PC-9 (cell line): ENCODE measurements around the gene TTC23. TPM values are rescaled to one million over a fixed set of nuclear protein-coding genes. Genes with fewer than 3 reads are reported as not detected.

ENCODE experiments used
- BruUV-seq: library from RNA; stranded (reverse); fragments of 400-500 nt; replicated peaks from 2 replicates; lab custom pipeline; 2021; lab: Mats Ljungman, UMichigan
- CTCF ChIA-PET: fragments of 300-600 bp; sonication (Branson Sonifier 250); formaldehyde crosslinking; loops from one replicate; lab custom pipeline; 2022; ENCODE audit warnings: antibody characterized with exemption; lab: Charles Lee
- POLR2A ChIA-PET: fragments of 300-600 bp; sonication (Branson Sonifier 250); formaldehyde crosslinking; loops from one replicate; lab custom pipeline; 2022; ENCODE audit warnings: antibody characterized with exemption; ENCODE audit not compliant: unreplicated experiment; lab: Charles Lee
- DNase-seq, 2 experiments: peaks; one replicate each; pipeline versions ENCODE4 v3.0.0 to v3.0.0-alpha.2; 2015 to 2022; ENCODE audit warnings: mixed read lengths in 1 of 2
- H2AFZ ChIP-seq: fragments of 200-600 bp; sonication (generic); 2 replicates; pipeline ENCODE4 v1.8.1; 2017; ENCODE audit warnings: antibody characterized with exemption
- H3F3A ChIP-seq: fragments of 200-600 bp; sonication (generic); 2 replicates; pipeline ENCODE4 v1.8.1; 2017; ENCODE audit warnings: antibody characterized with exemption, mild to moderate bottlenecking, low read depth; ENCODE audit not compliant: insufficient read depth
- H3K27ac ChIP-seq: fragments of 200-600 bp; sonication (generic); 2 replicates; pipeline ENCODE4 v1.6.1; 2016; ENCODE audit warnings: mixed run types
- H3K27me3 ChIP-seq: fragments of 200-600 bp; sonication (generic); 2 replicates; pipeline ENCODE4 v1.6.1; 2016; ENCODE audit warnings: low read depth, mixed run types; ENCODE audit not compliant: insufficient read depth
- H3K36me3 ChIP-seq: fragments of 200-600 bp; sonication (generic); 2 replicates; pipeline ENCODE4 v1.6.1; 2016; ENCODE audit warnings: low read depth, mixed run types
- H3K4me1 ChIP-seq: fragments of 200-600 bp; sonication (generic); replicated peaks from 2 replicates; pipeline ENCODE4 v1.6.1; 2016; ENCODE audit warnings: mixed run types; ENCODE audit not compliant: insufficient read depth
- H3K4me2 ChIP-seq: fragments of 200-600 bp; sonication (generic); 2 replicates; pipeline ENCODE4 v1.6.1; 2017; ENCODE audit warnings: mixed run types
- H3K4me3 ChIP-seq: fragments of 200-600 bp; sonication (generic); 2 replicates; pipeline ENCODE4 v1.6.1; 2016; ENCODE audit warnings: mixed run types
- H3K79me2 ChIP-seq: fragments of 200-600 bp; sonication (generic); 2 replicates; pipeline ENCODE4 v1.6.1; 2017; ENCODE audit warnings: low read depth, mixed run types
- H3K9me2 ChIP-seq: fragments of 200-600 bp; sonication (generic); 2 replicates; pipeline ENCODE4 v1.8.1; 2017; ENCODE audit warnings: mild to moderate bottlenecking; ENCODE audit not compliant: insufficient read depth
- H3K9me3 ChIP-seq: fragments of 200-600 bp; sonication (generic); 2 replicates; pipeline ENCODE4 v1.8.1; 2016; ENCODE audit warnings: low read depth; ENCODE audit not compliant: insufficient read depth
- H4K20me1 ChIP-seq: fragments of 200-600 bp; sonication (generic); 2 replicates; pipeline ENCODE4 v1.8.1; 2017; ENCODE audit not compliant: insufficient read depth
- CTCF ChIP-seq: fragments of 200-600 bp; sonication (generic); conservative IDR thresholded peaks from 2 replicates; pipeline ENCODE4 v1.6.1; 2017; ENCODE audit warnings: mixed run types, antibody characterized with exemption, mild to moderate bottlenecking, moderate library complexity
- EZH2 ChIP-seq: fragments of 200-600 bp; sonication (generic); IDR thresholded peaks from 2 replicates; pipeline ENCODE4 v1.8.0; 2017; ENCODE audit warnings: antibody characterized with exemption, low read depth
- intact Hi-C: fragments of 100-400 bp; cut with micrococcal nuclease; formaldehyde crosslinking; loops from one replicate; pipeline ENCODE4 v1.10.0; 2022; ENCODE audit not compliant: unreplicated experiment
- total RNA-seq: library from RNA; stranded (reverse); gene quantifications from 2 replicates; pipeline ENCODE4 v1.2.3, GENCODE V29; 2021

The TTC23 gene
- total RNA-seq, 1 experiment from 2014 or later: 18.4 TPM

- H3K9me3 ChIP-seq: no peaks in the 10 kb centered on the region
- no peaks in the 10 kb centered on the region for H3K79me2 ChIP-seq
- ChIA-PET CTCF (no interaction called here), POLR2A (no interaction called here)
- H3K4me1 ChIP-seq: no peaks in the 10 kb centered on the region
- no TSS peak for BruUV-seq
- H3K27me3 ChIP-seq: no peaks in the 10 kb centered on the region
- H4K20me1 ChIP-seq: no peaks in the 10 kb centered on the region
- H3K4me3 ChIP-seq: no peak overlapping the region
- intact Hi-C loops: no loop called here
- H3K4me2 ChIP-seq: no peak overlapping the region
- H3F3A ChIP-seq: no peaks in the 10 kb centered on the region
- TF ChIP-seq CTCF (no peak), EZH2 (no peak)
- H3K27ac ChIP-seq: no peak overlapping the region
- DNase-seq: no peak
- H2AFZ ChIP-seq: no peak overlapping the region
- H3K36me3 ChIP-seq: no peaks in the 10 kb centered on the region
- no peaks in the 10 kb centered on the region for H3K9me2 ChIP-seq
These were observed 79.5 kb downstream of the TTC23 start for GRCh38 chr15:99169769-99170311.

- POLR2A ChIA-PET: no interaction called here
- DNase-seq: no peak
- no peak overlapping the region for H3K4me2 ChIP-seq
These were observed 80.5 kb downstream of the TTC23 start for GRCh38 chr15:99168601-99169580.

GRCh38 chr15:99167640-99168039 lies 81.7 kb downstream of the TTC23 start:
- Histone ChIP-seq H3K27ac (no peak overlapping the region), H2AFZ (no peak overlapping the region), H3K9me2 (no peaks in the 10 kb centered on the region), H3K36me3 (no peaks in the 10 kb centered on the region), H3K4me1 (no peaks in the 10 kb centered on the region), H4K20me1 (no peaks in the 10 kb centered on the region), H3K79me2 (no peaks in the 10 kb centered on the region), H3K27me3 (no peaks in the 10 kb centered on the region), H3K4me3 (no peak overlapping the region), H3K9me3 (no peaks in the 10 kb centered on the region), H3K4me2 (no peak overlapping the region), H3F3A (no peaks in the 10 kb centered on the region)
- ChIA-PET POLR2A (no interaction called here), CTCF (no interaction called here)
- DNase-seq: no peak
- BruUV-seq: no TSS peak
- intact Hi-C loops: no loop called here
- TF ChIP-seq EZH2 (no peak), CTCF (no peak)

More at GRCh38 chr15:99168601-99169580, 80.5 kb downstream of the TTC23 start:
- H3K9me2 ChIP-seq: no peaks in the 10 kb centered on the region
- BruUV-seq: no TSS peak
- H2AFZ ChIP-seq: no peak overlapping the region
- CTCF ChIA-PET: no interaction called here
- H3K9me3 ChIP-seq: no peaks in the 10 kb centered on the region
- no peaks in the 10 kb centered on the region for H3K36me3 ChIP-seq
- intact Hi-C loops: no loop called here
- no peaks in the 10 kb centered on the region for H3K79me2 ChIP-seq
- no peaks in the 10 kb centered on the region for H3K27me3 ChIP-seq
- no peaks in the 10 kb centered on the region for H3F3A ChIP-seq
- no peak overlapping the region for H3K4me3 ChIP-seq
- no peaks in the 10 kb centered on the region for H4K20me1 ChIP-seq
- no peak overlapping the region for H3K27ac ChIP-seq
- TF ChIP-seq CTCF: no peak
- no peak for TF ChIP-seq EZH2
- H3K4me1 ChIP-seq: no peaks in the 10 kb centered on the region
